ENCODE results near the gene NEXN.

DNA sequence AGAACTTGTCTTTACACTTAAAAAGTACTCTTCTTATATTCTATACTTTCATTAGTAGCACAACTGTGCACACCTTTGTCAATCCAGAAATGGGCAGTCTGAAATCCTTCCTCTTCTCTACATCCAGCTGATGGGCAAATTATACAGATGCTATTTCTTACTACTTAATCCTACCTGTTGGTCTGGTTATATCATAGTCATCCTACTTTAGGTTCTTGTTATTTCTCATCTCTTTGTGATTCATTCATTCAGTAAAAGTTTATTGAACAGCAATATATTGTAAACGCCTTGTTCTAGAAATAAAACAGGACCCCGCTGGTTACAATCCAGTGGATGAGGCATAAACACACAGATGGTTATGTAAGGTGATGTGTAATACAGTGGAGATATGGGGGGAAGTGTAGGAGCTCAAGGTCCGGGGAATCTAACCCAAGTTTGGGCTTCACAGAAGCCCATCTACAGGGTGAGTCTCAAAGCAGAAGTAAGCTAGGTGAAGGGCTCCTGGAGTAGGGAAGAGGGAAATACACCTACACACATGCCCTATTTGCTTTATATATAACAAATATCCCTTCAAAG lies 102.3 kb downstream of the NEXN start:
- TF ChIP-seq, protein P1, sequence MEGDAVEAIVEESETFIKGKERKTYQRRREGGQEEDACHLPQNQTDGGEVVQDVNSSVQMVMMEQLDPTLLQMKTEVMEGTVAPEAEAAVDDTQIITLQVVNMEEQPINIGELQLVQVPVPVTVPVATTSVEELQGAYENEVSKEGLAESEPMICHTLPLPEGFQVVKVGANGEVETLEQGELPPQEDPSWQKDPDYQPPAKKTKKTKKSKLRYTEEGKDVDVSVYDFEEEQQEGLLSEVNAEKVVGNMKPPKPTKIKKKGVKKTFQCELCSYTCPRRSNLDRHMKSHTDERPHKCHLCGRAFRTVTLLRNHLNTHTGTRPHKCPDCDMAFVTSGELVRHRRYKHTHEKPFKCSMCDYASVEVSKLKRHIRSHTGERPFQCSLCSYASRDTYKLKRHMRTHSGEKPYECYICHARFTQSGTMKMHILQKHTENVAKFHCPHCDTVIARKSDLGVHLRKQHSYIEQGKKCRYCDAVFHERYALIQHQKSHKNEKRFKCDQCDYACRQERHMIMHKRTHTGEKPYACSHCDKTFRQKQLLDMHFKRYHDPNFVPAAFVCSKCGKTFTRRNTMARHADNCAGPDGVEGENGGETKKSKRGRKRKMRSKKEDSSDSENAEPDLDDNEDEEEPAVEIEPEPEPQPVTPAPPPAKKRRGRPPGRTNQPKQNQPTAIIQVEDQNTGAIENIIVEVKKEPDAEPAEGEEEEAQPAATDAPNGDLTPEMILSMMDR (IDR thresholded peaks at IDR 0.05; ENCODE audit: insufficient read depth, low read length): no peak
- TF ChIP-seq, protein P2, sequence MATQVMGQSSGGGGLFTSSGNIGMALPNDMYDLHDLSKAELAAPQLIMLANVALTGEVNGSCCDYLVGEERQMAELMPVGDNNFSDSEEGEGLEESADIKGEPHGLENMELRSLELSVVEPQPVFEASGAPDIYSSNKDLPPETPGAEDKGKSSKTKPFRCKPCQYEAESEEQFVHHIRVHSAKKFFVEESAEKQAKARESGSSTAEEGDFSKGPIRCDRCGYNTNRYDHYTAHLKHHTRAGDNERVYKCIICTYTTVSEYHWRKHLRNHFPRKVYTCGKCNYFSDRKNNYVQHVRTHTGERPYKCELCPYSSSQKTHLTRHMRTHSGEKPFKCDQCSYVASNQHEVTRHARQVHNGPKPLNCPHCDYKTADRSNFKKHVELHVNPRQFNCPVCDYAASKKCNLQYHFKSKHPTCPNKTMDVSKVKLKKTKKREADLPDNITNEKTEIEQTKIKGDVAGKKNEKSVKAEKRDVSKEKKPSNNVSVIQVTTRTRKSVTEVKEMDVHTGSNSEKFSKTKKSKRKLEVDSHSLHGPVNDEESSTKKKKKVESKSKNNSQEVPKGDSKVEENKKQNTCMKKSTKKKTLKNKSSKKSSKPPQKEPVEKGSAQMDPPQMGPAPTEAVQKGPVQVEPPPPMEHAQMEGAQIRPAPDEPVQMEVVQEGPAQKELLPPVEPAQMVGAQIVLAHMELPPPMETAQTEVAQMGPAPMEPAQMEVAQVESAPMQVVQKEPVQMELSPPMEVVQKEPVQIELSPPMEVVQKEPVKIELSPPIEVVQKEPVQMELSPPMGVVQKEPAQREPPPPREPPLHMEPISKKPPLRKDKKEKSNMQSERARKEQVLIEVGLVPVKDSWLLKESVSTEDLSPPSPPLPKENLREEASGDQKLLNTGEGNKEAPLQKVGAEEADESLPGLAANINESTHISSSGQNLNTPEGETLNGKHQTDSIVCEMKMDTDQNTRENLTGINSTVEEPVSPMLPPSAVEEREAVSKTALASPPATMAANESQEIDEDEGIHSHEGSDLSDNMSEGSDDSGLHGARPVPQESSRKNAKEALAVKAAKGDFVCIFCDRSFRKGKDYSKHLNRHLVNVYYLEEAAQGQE (IDR thresholded peaks at IDR 0.05; ENCODE audit: insufficient replicate concordance, low read depth): no peak
- TF ChIP-seq GABPA (IDR thresholded peaks at IDR 0.05; ENCODE audit: low read depth) (no peak), POLR2AphosphoS5 (IDR thresholded peaks at IDR 0.05; ENCODE audit: low read depth) (no peak)

All from HL-60 (cell line).